ENCODE results near the gene TTC5.
A peak's percentile ranks its signal among the peaks of the same experiment; 100 is the strongest.
"Not testable (repeated sequence)": the region's sequence is repeated elsewhere in the genome, so short reads cannot be mapped to it uniquely, and the experiment has no call there.

Gene TTC5, protein sequence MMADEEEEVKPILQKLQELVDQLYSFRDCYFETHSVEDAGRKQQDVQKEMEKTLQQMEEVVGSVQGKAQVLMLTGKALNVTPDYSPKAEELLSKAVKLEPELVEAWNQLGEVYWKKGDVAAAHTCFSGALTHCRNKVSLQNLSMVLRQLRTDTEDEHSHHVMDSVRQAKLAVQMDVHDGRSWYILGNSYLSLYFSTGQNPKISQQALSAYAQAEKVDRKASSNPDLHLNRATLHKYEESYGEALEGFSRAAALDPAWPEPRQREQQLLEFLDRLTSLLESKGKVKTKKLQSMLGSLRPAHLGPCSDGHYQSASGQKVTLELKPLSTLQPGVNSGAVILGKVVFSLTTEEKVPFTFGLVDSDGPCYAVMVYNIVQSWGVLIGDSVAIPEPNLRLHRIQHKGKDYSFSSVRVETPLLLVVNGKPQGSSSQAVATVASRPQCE

GRCh38 chr14:20305265-20306078, at the start of gene TTC5:
TSS of gene TTC5 (minus strand) at chr14:20305951. CDS start at chr14:20305937, 14 bp downstream.
- peak; percentile 72 for DNase-seq

DNA sequence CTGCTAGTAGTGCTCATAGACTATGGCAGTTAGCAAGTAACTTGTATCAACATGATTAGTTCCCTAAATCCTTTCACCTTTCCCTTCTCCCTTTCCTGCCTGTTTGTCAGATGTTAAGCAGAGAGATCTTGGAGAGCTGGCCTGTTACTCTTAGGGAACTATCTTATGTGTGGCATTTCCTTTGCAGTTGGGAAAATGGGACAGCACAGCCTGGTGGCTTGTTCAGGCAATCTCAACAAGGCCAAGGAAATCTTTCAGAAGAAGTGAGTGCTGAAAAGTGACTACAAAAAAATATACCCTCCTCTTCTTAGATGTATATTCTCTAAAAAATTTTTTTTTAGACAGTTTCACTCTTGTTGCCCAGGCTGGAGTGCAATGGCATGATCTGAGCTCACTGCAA, 45.1 kb upstream of the TTC5 start:
- no peak for DNase-seq

GRCh38 chr14:20350282-20350681, 44.5 kb upstream of the TTC5 start:
- no peak for DNase-seq

DNA sequence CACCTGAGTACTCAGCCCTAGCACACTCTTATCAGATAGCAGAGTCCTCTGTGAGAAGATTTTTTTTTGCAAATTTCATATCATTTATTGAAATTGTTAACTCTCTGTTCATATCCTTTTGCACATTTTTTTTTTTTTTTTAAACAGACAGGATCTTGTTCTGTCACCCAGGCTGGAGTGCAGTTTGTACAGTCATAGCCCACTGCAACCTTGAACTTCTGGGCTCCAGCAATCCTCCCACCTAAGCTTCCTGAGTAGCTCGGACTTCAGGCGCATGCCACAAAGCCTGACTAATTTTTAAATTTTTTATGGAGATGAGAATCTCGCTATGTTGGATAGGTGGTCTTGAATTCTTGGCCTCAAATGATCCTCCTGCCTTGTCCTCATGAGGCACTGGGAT, 42.0 kb upstream of the TTC5 start:
- no peak for DNase-seq

GRCh38 chr14:20346713-20347112, 41.0 kb upstream of the TTC5 start:
- DNase-seq: no peak

DNA sequence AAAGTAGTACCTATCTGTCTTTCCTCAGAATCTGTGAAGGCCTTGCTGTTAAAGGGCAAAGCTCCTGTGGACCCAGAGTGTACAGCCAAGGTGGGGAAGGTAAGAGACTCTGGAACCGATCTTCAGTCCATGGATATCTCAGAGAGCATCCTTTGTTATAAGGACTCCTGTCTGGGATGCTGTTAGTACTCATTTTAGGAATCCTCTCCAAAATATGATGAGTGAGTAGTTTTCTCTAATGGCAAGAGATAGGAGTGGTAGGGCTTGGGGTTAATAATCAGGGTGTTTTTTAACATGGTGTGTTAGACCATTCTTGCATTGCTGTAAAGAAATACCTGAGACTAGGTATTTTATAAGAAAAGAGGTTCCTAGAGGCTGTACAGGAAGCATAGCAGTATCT, 39.6 kb upstream of the TTC5 start:
- no peak for DNase-seq

DNA sequence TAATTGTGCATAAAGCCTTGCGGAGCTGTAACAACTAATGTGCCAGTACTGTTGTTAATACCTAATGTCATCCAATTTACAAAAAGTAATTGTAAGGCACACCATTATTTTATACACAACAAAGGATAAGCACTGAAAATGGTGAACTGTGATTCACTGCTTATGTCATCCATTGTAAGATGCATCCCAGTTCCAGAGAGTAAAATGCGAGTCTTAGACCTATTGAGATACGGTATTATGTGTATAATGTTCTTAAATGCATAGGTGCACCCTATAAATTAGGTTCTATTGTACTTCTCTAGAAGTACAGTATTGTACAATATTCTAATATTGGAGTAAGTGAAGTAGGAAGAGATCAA, 38.1 kb upstream of the TTC5 start:
- DNase-seq: no peak

DNA sequence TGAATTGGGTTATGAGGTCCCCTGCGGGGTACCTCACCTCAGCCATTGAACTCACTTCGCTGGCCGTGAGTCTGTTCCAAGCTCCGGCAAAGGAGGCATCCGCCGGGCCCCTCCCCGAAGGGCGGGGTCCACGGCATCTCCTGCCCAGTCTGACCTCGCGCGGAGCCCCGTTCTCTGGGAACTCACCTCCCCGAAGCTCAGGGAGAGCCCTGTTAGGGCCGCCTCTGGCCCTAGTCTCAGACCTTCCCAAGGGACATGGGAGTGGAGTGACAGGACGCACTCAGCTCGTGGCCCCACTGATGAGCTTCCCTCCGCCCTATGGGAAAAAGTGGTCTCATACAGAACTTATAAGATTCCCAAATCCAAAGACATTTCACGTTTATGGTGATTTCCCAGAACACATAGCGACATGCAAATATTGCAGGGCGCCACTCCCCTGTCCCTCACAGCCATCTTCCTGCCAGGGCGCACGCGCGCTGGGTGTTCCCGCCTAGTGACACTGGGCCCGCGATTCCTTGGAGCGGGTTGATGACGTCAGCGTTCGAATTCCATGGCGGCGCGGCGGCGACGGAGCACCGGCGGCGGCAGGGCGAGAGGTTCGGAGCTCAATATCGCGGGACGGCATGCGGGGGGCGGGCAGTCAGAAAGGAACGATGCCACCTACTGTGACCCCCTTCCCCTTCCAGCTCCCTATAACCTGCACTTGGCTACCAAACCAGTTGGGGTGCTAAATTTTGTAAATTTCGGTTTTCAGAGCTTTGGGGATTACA, 37.5 kb upstream of the TTC5 start, which contains the start of gene PARP2:
Gene PARP2, plus strand, starts transcription at position 544 of the 770 bp plus-strand sequence. Its CDS starts 7 bp downstream, at position 551.
- peak; percentile 100 for DNase-seq

- no peak for DNase-seq
These were observed 35.9 kb upstream of the TTC5 start for GRCh38 chr14:20341646-20342045.

- not testable (repeated sequence) for DNase-seq
These were observed 35.3 kb upstream of the TTC5 start for GRCh38 chr14:20341032-20341431.

GRCh38 chr14:20334017-20334416, 28.3 kb upstream of the TTC5 start:
- DNase-seq: no peak

- no peak for DNase-seq
These were observed 27.7 kb upstream of the TTC5 start for GRCh38 chr14:20333494-20333841.

DNA sequence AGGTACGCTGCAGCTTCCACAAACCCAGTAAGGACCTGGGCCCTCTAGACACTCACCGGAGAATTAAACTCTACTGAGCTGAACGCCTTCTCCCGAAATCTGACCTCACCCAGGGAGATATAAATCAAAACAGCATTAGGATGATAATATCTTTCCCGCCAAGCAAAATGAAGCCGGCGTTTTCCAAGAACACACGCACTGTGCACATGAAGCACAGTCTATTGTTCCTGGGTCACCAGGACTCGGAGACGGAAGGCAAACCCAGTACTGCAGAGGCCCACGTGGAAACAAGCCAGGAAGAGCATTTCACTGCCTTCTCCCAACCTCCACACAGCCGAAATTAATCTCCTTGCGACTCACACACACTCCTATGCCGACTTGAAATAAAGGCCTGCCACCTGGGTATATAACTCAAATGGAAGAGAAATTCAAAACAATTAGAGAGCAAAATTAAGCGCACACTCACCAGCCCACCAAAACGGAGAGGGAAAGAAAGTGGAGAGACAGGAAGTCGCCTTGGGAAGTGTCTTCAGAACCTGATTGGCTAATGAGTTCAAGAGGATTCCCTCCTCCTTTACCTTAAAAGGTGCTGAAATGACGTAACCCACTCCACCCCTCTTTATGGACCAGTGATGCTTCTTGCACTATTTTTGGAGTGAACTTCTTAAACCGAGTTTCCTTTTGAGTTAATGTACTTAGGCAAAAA, 27.2 kb upstream of the TTC5 start, which contains the start of gene CCNB1IP1:
Gene CCNB1IP1, minus strand, starts transcription at position 492 of the 706 bp plus-strand sequence. CDS start 16,756 bp downstream, outside the sequence.
- peak; percentile 68 for DNase-seq

DNA sequence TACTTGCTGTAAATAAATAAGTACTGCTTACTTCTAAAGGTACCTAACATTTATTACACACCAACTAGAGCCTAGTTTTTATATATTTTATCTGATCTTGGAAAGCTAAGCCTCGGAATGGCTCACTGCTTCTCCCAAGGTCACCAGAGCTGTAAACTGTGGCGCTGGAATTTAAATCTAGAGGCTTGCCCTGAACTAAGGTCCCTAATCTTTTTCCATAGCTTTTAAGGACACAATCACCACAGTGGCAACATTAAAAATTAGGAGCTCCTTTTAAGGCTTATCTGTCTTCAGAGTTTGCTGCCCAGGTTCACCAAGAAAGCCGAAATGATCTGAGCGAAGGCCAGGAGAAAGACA, 26.7 kb upstream of the TTC5 start:
- DNase-seq: no peak

DNA sequence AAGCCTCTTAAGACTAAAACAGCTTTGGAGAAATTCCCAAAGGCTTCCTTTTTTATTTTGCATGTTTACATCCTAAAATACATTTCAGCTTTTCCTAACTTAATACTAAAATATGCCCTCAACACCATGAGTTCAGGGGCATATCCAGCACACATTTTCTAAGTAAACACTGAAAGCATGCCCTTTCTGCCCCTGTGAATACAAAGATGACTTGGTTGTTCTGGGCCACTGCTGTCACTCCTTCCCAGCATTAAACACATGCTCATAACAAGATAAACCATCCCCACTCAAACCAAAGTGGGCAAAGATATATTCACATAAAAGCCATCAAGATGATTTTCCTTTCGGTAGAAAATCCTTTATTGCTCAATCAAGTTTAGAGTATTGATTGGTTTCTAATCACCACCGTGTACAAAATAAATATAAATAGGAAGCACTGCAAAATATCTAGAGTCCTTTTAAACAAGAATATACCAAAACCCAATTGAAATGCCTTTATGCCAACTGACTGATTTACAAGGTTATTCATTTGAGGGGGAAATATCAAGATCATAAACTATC, 25.4 kb upstream of the TTC5 start:
- no peak for DNase-seq

- DNase-seq: no peak
These were observed 23.6 kb upstream of the TTC5 start for GRCh38 chr14:20329355-20329754.

DNA sequence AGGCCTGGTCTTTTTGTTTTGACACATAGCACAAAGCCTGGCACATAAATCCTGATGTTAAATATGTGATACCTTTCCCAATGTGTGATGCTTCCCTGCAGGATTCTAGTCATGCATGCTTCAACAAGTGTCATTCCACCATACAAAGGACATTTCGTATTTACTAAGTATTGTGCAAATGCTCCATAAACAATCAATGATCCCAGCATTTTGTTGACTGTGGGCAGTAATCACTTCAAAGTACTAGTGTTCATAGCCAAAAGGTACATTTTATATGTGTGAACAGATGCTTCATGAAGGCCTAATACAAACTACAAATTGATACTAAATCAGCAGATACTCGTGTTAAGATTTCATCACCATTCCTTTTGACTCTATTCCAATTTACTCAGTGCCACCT, 23.0 kb upstream of the TTC5 start:
- no peak for DNase-seq

- peak; percentile 14 for DNase-seq
These were observed 21.5 kb upstream of the TTC5 start for GRCh38 chr14:20327005-20327869.

GRCh38 chr14:20317720-20318119, 12.0 kb upstream of the TTC5 start:
- no peak for DNase-seq

GRCh38 chr14:20314026-20314425, 8.3 kb upstream of the TTC5 start:
- no peak for DNase-seq

- DNase-seq: no peak
These were observed 300 bp upstream of the TTC5 start for GRCh38 chr14:20306079-20306423.

All from GDM1 (cell line).